GM12872 (cell line): ENCODE data around the gene PKD1L1.

Source experiments
- TF ChIP-seq, protein P1 (sequence below): IDR thresholded peaks from 3 replicates; pipeline ENCODE4 v1.5.1; 2011; ENCODE audit warnings: low read depth, mild to moderate bottlenecking, low read length, moderate library complexity; ENCODE audit not compliant: insufficient read depth

PKD1L1 gene

GRCh38 chr7:47734949-47735291, 213.3 kb downstream of the PKD1L1 start:
- TF ChIP-seq, protein P1, sequence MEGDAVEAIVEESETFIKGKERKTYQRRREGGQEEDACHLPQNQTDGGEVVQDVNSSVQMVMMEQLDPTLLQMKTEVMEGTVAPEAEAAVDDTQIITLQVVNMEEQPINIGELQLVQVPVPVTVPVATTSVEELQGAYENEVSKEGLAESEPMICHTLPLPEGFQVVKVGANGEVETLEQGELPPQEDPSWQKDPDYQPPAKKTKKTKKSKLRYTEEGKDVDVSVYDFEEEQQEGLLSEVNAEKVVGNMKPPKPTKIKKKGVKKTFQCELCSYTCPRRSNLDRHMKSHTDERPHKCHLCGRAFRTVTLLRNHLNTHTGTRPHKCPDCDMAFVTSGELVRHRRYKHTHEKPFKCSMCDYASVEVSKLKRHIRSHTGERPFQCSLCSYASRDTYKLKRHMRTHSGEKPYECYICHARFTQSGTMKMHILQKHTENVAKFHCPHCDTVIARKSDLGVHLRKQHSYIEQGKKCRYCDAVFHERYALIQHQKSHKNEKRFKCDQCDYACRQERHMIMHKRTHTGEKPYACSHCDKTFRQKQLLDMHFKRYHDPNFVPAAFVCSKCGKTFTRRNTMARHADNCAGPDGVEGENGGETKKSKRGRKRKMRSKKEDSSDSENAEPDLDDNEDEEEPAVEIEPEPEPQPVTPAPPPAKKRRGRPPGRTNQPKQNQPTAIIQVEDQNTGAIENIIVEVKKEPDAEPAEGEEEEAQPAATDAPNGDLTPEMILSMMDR: no peak

GRCh38 chr7:47734287-47734948, 213.8 kb downstream of the PKD1L1 start:
- TF ChIP-seq, protein P1: no peak

- TF ChIP-seq, protein P1: no peak
These were observed 218.1 kb downstream of the PKD1L1 start for GRCh38 chr7:47730142-47730541.

- TF ChIP-seq, protein P1: no peak
These were observed 222.1 kb downstream of the PKD1L1 start for GRCh38 chr7:47726047-47726726.

DNA sequence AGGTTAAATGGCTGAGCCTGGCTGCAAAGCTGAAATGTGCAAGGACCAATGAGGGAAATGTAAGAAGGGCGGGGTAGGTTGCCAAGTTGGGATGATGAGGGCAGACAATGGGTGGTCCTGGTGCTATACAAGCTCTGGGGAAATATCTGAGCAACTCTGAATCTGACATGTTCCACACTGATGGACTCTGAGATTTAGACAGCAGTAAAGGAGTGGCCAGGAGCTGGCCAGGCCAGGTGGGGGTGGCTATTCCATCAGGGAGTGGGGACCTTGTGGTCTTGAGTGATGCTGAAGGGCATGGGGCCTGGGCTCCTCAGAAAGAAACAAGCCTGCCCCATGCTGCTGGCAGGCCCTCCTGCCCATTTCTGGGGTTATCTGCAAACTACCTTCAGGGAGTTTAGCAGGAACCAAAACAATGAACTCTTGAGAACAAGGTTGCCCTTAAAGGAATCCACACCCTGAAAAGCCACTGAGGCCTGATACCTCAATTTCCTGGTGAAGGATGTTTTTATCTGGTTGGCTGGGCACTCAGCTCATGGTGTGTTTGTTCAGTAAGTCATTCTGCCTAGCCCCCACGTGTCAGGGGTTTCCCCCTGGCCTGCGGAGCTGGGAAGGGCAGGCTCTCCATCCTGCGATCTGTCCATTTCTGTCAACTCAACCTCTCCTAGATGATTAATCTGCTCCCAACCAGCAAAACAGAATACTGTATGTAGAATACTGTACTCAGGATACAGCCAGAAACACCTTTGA, 223.1 kb downstream of the PKD1L1 start:
- TF ChIP-seq, protein P1: no peak
